Measurements from ENCODE around the gene DGKH. TPM values are rescaled to one million over a fixed set of nuclear protein-coding genes. Genes with fewer than 3 reads are reported as not detected.
"Not testable (repeated sequence)": the region's sequence is repeated elsewhere in the genome, so short reads cannot be mapped to it uniquely, and the experiment has no call there.

DGKH gene
- total RNA-seq, 2 experiments from 2014 or later = 18.9 to 19.1 TPM

DNA sequence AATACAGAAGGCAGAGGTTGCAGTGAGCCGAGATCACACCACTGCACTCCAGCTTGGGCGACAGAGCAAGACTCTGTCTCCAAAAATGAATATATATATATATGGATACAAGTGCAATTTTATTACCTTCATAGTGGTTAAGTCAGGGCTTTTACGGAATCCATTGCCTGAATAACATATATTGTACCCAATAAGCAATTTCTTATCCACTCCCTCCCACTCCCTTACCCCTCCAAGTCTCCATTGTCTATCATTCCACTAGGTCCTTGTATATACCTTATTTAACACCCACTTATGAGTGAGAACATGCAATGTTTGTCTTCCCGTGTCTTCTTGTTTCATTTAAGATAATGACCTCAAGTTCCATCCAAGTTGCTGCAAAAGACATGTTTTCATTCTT is 175.2 kb downstream of the DGKH start:
- no peak for DNase-seq
- Mint-ChIP-seq H3K27ac (no peak overlapping the region), H3K9me3 (no peaks in the 10 kb centered on the region), H3K4me3 (no peak overlapping the region), H3K27me3 (no peaks in the 10 kb centered on the region), H3K36me3 (peaks cover 34% of the 10 kb centered on the region), H3K4me1 (peaks cover 1% of the 10 kb centered on the region)
- ATAC-seq (ENCODE audit: low read depth) = no peak
- POLR2A ChIA-PET = no interaction called here

DNA sequence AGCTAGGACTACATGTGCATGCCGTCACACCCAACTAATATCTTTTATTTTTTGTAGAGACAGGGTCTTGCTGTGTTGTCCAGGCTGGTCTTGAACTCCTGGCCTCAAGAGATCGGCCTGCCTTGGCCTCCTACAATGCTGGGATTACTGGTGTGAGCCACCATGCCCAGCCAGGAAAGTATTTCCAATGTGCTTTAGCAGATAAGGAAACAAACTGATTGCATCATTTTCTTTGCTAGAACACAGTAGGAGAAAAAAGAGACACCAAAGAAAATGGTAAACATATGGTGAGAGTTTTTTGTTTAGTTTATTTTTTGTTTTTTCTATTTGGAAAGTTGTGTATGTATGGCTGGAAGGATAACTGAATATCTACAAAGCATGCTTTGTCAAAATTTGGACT is 176.6 kb downstream of the DGKH start:
- Mint-ChIP-seq H3K27me3 (no peaks in the 10 kb centered on the region), H3K36me3 (peaks cover 33% of the 10 kb centered on the region), H3K4me1 (peaks cover 3% of the 10 kb centered on the region), H3K4me3 (no peak overlapping the region), H3K9me3 (no peaks in the 10 kb centered on the region), H3K27ac (no peak overlapping the region)
- POLR2A ChIA-PET = no interaction called here
- no peak for DNase-seq
- ATAC-seq (ENCODE audit: low read depth) = no peak

DNA sequence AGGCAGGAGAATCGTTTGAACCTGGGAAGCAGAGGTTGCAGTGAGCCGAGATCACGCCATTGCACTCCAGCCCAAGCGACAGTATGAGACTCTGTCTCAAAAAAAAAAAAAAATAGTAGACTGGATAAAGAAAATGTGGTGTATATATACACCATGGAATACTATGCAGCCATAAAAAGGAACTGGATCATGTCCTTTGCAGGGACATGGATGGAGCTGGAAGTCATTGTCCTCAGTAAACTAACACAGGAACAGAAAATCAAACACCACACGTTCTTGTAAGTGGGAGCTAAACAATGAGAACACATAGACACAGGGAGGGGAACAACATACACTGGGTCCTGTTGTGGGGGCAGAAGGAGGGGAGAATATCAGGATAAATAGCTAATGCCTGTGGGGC is 178.3 kb downstream of the DGKH start:
- ATAC-seq (ENCODE audit: low read depth); H3K9me3 Mint-ChIP-seq; H3K4me1 Mint-ChIP-seq; H3K27ac Mint-ChIP-seq; DNase-seq; H3K27me3 Mint-ChIP-seq; H3K4me3 Mint-ChIP-seq: not testable (repeated sequence)
- peaks cover 26% of the 10 kb centered on the region for H3K36me3 Mint-ChIP-seq
- POLR2A ChIA-PET = interaction anchor here (0.6 kb wide), 1 partner anchor 15 kb away, joined by 3 read pairs; no protein-coding TSS in a partner anchor

- H3K9me3 Mint-ChIP-seq = no peaks in the 10 kb centered on the region
- H3K4me1 Mint-ChIP-seq = peaks cover 3% of the 10 kb centered on the region
- no peak overlapping the region for H3K27ac Mint-ChIP-seq
- ATAC-seq (ENCODE audit: low read depth) (no peak), DNase-seq (no peak)
- no peak overlapping the region for H3K4me3 Mint-ChIP-seq
- H3K27me3 Mint-ChIP-seq = no peaks in the 10 kb centered on the region
- peaks cover 31% of the 10 kb centered on the region for H3K36me3 Mint-ChIP-seq
- POLR2A ChIA-PET = no interaction called here
Measured at GRCh38 chr13:42228527-42228926, 180.1 kb downstream of the DGKH start.

GRCh38 chr13:42229287-42229686 is 180.8 kb downstream of the DGKH start:
- POLR2A ChIA-PET = no interaction called here
- Mint-ChIP-seq H3K27ac (no peak overlapping the region), H3K36me3 (peaks cover 29% of the 10 kb centered on the region), H3K4me3 (no peak overlapping the region), H3K9me3 (no peaks in the 10 kb centered on the region), H3K4me1 (peaks cover 3% of the 10 kb centered on the region), H3K27me3 (no peaks in the 10 kb centered on the region)
- ATAC-seq (ENCODE audit: low read depth) (no peak), DNase-seq (no peak)

DNA sequence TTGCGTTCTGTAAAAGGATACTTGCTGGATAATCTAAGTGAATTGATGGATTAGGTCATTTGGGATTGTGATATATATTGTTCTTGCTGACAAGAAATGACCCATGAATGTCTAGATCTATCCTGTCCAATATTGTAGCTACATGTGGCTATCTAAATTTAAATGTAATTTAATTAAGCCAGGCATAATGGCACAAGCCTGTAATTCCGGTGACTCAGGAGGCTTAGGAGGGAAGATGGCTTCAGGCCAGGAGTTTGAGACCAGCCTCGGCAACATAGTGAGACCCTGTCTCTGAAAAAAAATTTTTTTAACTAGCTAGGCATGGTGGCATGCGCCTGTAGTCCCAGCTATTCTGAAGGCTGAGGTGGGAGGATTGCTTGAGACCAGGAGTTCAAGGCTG is 184.2 kb downstream of the DGKH start:
- Mint-ChIP-seq H3K4me1 (peaks cover 5% of the 10 kb centered on the region), H3K27me3 (no peaks in the 10 kb centered on the region), H3K4me3 (no peak overlapping the region), H3K27ac (no peak overlapping the region), H3K36me3 (peaks cover 15% of the 10 kb centered on the region), H3K9me3 (no peaks in the 10 kb centered on the region)
- DNase-seq (no peak), ATAC-seq (ENCODE audit: low read depth) (no peak)
- POLR2A ChIA-PET = no interaction called here

- Mint-ChIP-seq H3K4me1 (peaks cover 4% of the 10 kb centered on the region), H3K36me3 (peaks cover 15% of the 10 kb centered on the region), H3K9me3 (no peaks in the 10 kb centered on the region), H3K4me3 (no peak overlapping the region), H3K27ac (no peak overlapping the region), H3K27me3 (no peaks in the 10 kb centered on the region)
- POLR2A ChIA-PET = no interaction called here
- DNase-seq (no peak), ATAC-seq (ENCODE audit: low read depth) (no peak)
Measured at GRCh38 chr13:42233726-42234125, 185.3 kb downstream of the DGKH start.

- ATAC-seq (ENCODE audit: low read depth) (no peak), DNase-seq (no peak)
- POLR2A ChIA-PET = no interaction called here
- Mint-ChIP-seq H3K9me3 (no peaks in the 10 kb centered on the region), H3K27me3 (no peaks in the 10 kb centered on the region), H3K4me3 (no peak overlapping the region), H3K27ac (no peak overlapping the region), H3K4me1 (peaks cover 3% of the 10 kb centered on the region), H3K36me3 (peaks cover 13% of the 10 kb centered on the region)
Measured at GRCh38 chr13:42239161-42239560, 190.7 kb downstream of the DGKH start.

DNA sequence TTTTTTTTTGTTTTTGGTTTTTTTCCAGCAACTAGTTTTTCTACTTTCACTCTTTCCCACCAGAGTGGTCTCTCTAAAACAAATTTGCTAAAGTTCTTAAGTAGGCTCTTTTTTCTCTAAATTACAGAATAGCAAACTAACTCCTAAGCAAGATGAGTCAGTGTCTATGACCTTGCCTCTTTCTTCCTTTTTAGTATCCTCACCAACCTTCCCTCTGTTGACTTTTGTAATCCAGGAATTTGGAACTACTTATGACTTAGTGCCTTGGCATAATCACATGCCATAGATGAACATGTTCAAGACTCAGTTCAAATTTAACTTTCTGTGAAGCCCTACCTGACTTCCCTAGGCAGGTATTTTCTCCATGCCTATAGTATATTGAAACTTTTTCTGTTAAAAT is 191.2 kb downstream of the DGKH start:
- H3K27me3 Mint-ChIP-seq = no peaks in the 10 kb centered on the region
- H3K4me3 Mint-ChIP-seq = no peak overlapping the region
- ATAC-seq (ENCODE audit: low read depth) (no peak), DNase-seq (no peak)
- no peak overlapping the region for H3K27ac Mint-ChIP-seq
- peaks cover 13% of the 10 kb centered on the region for H3K36me3 Mint-ChIP-seq
- POLR2A ChIA-PET = no interaction called here
- H3K4me1 Mint-ChIP-seq = peaks cover 3% of the 10 kb centered on the region
- H3K9me3 Mint-ChIP-seq = no peaks in the 10 kb centered on the region

DNA sequence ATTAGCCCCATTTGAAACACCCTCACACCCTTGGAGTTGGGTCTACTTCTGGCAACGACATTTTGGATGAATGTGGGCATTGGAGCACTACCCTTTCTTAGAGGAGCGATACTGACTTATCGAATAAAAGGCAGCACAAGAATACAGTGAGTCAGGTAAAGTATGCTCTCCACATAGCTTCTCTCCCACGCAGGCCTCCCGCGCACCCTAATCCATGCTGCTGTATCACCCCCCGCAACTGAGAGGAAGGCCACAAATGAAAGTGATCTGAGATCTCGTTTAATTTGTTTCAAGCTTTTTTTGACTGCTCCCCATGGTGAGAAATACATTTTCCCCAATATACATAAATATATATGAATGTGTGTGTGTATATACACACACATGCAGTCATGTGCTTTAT is 198.1 kb downstream of the DGKH start:
- no peak for DNase-seq
- POLR2A ChIA-PET = no interaction called here
- no peak overlapping the region for H3K4me3 Mint-ChIP-seq

GRCh38 chr13:42247883-42248282 is 199.4 kb downstream of the DGKH start:
- POLR2A ChIA-PET = no interaction called here
- Mint-ChIP-seq H3K27ac (no peak overlapping the region), H3K36me3 (peaks cover 4% of the 10 kb centered on the region), H3K4me1 (no peaks in the 10 kb centered on the region), H3K4me3 (no peak overlapping the region), H3K9me3 (no peaks in the 10 kb centered on the region), H3K27me3 (no peaks in the 10 kb centered on the region)
- DNase-seq (no peak), ATAC-seq (ENCODE audit: low read depth) (no peak)

More for the DNA sequence above, 198.1 kb downstream of the DGKH start:
- no peaks in the 10 kb centered on the region for H3K9me3 Mint-ChIP-seq
- H3K27ac Mint-ChIP-seq = no peak overlapping the region
- H3K4me1 Mint-ChIP-seq = no peaks in the 10 kb centered on the region
- H3K36me3 Mint-ChIP-seq = peaks cover 4% of the 10 kb centered on the region
- no peak for ATAC-seq (ENCODE audit: low read depth)
- H3K27me3 Mint-ChIP-seq = no peaks in the 10 kb centered on the region

- no peak for DNase-seq
- peaks cover 10% of the 10 kb centered on the region for H3K36me3 Mint-ChIP-seq
- peaks cover 6% of the 10 kb centered on the region for H3K9me3 Mint-ChIP-seq
- no peak overlapping the region for H3K4me3 Mint-ChIP-seq
- POLR2A ChIA-PET = no interaction called here
- no peak overlapping the region for H3K27ac Mint-ChIP-seq
- peaks cover 11% of the 10 kb centered on the region for H3K4me1 Mint-ChIP-seq
- H3K27me3 Mint-ChIP-seq = no peaks in the 10 kb centered on the region
- no peak for ATAC-seq (ENCODE audit: low read depth)
Measured at GRCh38 chr13:42255886-42256285, 207.4 kb downstream of the DGKH start.

DNA sequence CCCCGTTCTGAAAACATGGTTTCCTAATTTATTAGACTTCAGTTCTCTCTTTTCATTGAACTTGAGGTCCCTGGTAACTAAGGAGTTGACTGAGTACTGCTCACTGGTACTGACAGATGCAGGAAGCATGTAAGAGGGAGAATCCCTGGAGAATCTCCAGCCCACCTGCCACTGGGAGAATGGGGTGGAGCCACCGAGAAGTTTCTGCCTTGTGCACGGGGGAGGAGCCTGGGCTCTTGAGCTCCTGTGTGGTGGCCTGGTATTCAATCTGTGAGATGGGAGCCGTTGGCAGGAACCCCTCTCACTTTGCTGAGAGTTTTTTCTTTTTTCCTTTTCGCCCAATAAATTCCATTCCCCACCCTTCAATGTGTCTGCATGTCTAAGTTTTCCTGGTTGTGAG is 210.3 kb downstream of the DGKH start:
- no peak for DNase-seq
- POLR2A ChIA-PET = interaction anchor here (1.2 to 1.9 kb wide), 3 partner anchors 10 to 14 kb away, joined by 3 to 7 read pairs (median 4); partner anchors contain the start of gene AKAP11
- Mint-ChIP-seq H3K4me1 (peaks cover 11% of the 10 kb centered on the region), H3K4me3 (no peak overlapping the region), H3K36me3 (peaks cover 12% of the 10 kb centered on the region), H3K9me3 (peaks cover 10% of the 10 kb centered on the region), H3K27me3 (peaks cover 2% of the 10 kb centered on the region), H3K27ac (no peak overlapping the region)
- no peak for ATAC-seq (ENCODE audit: low read depth)

DNA sequence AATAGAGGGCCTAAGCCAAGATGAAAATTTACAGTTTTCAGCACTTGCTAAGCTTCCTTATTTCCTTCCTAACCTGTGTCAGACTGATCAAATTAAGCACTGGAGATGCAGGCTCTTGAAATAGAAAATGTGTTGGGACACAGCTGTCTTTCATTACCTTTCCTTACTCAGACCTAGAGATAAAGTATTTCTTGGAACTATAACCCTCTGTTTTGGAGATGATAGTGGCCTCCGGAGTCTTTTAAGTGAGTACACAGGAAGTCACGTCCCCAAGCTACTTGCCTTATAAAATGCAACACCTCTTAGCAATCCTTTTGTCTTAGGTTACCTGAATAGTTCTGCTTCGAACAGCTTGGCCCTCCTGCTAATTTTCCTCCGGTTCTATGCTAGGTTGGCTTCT is 211.1 kb downstream of the DGKH start:
- no peak for DNase-seq
- Mint-ChIP-seq H3K27ac (peak overlapping the region; percentile 79), H3K9me3 (peaks cover 10% of the 10 kb centered on the region), H3K4me3 (peak overlapping the region; percentile 49), H3K4me1 (peaks cover 11% of the 10 kb centered on the region), H3K36me3 (peaks cover 12% of the 10 kb centered on the region), H3K27me3 (peaks cover 2% of the 10 kb centered on the region)
- peak; percentile 77 for ATAC-seq (ENCODE audit: low read depth)
- POLR2A ChIA-PET = interaction anchor here (1.2 to 1.9 kb wide), 3 partner anchors 11 to 13 kb away, joined by 3 to 7 read pairs (median 4); partner anchors contain the start of gene AKAP11

All from activated naive CD8-positive, alpha-beta T cell treated with anti-CD3 and anti-CD28 coated beads, Interleukin-2, amount 10 ng/mL, durations not matched to agents 7 days and 5 days (primary cell).